Stimulated activated CD4-positive, alpha-beta T cell treated with anti-CD3 and anti-CD28 coated beads, Interleukin-12 subunit alpha, Interleukin-12 subunit beta, amount 100 ng/mL, for 24 hours (primary cell): Measurements from ENCODE around the gene SLC25A13.

ENCODE experiments used
- DNase-seq, 2 experiments: peaks; one replicate each; pipeline ENCODE4 v3.0.0-alpha.2; 2020; ENCODE audit warnings: low read depth in 2 of 2

Gene SLC25A13

DNA sequence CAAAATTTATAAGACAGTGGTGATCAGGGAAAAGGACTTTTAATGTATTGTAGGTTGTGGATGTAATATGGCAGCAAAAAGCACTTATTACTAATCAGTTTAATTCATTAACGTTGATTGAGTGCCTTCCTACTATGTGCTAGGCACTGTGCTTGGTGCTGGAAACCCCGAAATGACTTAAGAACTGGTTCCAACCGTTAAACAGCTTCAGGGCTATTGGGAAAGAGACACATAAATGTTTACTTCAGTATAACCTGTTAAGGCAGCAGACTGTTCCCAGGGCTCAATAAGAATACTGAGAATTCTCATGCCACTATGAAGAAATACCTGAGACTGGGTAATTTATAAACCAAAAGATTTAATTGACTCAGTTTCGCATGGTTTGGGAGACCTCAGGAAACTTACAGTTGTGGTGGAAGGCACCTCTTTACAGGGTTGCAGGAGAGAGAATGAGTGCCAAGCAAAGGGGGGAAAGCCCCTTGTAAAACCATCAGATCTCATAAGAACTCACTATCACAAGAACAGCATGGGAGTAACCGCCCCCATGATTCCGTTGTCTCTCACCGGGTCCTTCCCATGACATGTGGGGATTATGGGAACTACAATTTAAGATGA is 1.1 kb upstream of the SLC25A13 start:
- DNase-seq: no peak

DNA sequence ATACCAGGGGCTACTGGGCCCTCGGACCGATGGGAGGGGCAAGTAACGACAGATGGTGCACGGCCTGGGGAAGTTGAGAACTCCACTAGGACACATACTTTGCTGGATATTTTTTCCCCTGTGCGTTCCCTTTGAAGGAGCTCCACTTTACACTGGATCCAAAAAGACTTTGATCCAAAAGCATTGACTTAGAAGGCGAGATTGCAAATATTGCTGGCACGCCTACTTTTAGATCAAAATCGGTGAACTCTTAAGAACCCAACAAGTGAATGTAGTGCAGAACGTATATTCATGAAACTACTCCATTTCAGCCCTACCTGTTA is 436 bp upstream of the SLC25A13 start:
- DNase-seq: no peak

DNA sequence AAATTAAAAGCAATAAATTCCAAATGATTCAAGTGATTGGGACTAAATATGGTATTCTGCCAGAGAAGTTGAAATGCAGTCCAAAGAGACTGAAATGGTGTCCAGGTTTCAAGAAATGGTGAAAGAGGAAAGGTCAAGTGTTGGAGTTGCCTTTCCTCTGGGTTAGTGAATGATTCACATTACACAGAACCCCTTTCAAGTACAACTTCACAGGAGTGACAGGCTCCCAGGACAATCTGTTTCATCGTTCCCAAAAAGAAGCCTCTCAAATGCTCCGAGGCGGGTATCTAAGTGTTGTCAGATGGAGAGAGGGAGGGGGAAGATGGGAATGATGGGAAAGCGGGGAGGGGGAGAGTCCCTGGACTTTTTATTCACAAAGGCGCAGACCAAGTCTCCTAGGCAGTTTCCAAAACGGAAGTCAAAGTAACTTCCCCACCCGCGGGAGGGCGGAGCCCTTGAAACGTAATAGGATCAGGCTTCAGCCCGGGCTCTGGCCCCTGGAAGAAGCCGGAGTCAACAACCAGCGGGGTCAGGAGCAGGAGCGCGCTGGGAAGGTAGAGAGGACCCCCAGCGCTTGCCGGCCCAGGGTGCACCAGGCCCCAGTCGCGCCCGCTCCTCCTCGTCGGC is 754 bp downstream of the SLC25A13 start:
- DNase-seq: peak; percentile 29 to 62

DNA sequence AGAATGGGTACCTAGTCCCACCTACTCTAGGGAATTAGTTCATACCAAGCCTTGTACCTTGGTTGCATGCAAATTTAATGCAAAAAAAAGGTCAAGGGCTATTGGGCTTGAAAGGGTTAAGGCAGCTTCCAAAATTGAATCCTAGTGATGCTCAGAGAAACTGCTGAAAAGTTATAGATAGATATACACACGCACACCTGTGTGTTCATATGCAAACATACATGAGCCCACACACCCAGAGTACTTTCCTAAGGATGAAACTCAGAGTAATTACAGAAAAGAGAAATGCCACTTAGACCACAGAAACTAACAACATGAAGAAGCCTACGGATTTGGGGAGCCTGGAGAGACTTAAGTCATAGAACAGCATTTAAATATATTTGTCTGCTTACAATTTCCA is 1.5 kb downstream of the SLC25A13 start:
- DNase-seq: no peak

DNA sequence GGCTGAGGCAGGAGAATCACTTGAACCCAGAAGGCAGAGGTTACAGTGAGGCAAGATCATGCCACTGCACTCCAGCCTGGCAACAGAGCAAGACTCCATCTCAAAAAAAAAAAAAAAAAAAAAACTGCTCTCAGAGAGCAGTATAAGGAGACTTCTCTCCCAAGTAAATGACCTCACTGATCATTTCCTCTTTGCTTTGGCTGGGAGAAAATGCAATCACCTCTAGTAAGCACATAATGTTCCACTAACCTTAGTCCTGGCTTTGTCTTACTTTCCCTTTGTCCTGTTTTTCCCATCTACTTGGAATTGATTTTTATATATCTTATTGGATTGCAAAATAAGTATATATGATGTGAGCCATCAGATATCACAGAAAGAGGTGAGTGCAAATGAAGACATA is 2.5 kb downstream of the SLC25A13 start:
- DNase-seq: no peak

DNA sequence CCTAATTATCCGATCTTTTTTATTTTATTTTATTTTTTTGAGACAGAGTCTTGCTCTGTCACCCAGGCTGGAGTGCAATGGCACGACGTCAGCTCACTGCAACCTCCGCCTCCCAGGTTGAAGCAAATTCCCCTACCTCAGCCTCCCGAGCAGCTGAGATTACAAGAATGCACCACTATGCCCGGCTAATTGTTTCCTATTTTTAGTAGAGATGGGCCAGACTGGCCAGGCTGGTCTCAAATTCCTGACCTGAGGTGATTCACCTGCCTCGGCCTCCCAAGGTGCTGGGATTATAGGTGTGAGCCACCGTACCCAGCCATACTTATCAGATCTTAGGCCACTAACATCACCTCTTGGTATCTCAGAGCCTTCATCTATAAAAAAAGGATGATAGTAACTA is 4.9 kb downstream of the SLC25A13 start:
- DNase-seq: no peak

DNA sequence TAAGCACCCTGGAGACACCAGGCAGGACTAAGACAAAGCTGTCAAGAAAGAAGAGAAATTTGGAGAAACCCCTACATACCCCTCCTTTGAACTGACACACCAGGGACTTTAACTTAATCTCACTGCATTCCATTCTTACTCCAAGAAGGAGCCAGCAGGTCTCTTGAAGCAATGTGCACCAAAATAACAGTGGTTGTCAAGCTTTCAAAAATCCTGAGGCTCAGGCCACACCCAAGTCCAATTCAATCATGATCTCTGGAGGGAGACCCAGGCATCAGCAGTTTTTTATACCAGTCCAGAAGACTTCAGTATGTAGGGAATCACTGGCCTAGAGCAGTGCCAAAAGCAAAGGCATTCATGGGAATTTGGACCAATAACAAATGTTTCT is 6.8 kb downstream of the SLC25A13 start:
- no peak for DNase-seq

DNA sequence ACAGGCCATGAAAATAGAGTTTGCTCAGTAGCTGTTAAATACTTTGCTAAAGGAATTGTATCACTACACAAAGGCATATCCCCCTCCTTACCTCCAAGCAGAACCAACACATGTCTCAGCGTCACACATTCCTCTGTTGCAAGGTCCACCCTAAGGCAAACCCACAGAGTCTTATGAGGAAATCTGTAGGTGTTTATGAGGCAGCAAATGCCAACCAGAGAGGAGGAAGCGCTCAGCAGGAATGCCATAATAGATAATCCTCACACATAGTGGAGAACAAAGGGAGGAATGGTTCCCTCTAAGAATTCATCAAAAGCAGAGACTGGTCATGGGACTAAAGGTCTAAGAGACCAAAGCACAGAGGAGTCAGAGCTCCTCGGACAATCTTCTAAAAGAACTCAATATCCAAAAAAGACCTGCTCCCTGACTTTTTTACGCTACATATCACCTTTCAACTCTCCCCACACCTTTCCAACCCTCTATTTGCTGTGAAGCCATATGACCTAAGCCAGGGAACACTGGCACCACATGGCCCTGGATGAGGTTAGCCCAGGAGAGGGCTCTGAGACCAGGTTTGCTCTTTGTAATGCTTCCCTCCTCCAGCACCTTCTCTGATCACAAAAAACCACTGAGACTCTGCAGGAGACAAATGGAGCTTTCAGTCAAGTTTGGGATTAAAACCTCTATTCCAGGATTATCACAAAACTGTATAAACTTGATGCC is 7.3 kb downstream of the SLC25A13 start:
- DNase-seq: no peak

DNA sequence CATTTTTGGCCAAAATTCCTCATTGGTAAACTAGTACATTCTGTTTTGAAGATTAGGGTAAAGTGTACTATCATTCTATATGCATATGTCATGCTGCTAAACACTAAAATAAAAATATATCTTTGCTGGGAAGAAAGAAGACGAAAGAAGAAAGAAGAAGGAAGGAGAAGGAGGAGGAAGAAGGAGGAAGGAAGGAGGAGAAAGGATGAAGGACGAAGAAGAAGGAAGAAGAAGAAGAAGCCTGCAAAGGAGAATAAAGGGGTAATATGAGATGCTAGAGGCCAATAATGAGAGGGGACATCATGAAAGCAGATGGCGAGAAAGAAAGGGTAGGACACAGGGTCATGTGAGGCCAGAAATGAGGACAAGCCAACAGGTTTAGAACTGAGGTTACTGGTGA is 8.0 kb downstream of the SLC25A13 start:
- DNase-seq: no peak

DNA sequence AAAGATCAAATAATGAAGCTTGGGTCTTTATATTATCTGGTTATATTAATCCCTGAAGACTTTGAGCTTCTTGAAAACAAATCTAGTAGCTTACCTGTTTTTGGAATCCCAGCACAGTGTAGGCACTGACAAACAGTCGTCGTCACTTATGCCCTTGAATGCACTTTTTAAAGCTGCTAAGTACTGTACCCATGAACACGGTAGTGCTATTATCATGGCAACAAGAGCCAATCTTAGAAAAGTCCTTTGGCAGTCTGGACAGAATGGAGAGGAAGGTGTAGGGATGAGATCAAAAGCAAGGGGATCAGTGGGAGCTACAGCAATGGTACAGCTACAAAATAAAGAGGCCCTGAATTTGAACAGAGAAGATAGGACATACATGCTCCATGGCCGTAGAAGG is 9.4 kb downstream of the SLC25A13 start:
- DNase-seq: no peak

DNA sequence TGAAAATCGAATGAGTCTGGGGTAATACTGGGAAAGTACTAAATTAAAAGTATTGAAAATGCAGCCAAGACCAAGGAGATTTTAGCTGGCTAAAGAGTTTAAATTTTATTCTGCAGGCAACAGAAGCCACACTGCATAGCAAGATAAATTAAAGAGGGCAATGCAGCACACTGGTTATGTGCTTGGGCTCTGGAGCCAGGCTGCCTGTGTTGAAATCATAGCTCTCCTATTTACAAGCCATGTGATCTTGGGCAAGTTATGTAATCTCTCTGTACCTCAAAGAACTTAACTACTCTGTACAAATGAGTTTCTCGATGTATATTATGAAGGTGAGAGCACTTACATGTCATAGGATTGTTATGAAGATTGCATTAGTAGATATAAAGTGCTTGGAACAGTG is 9.9 kb downstream of the SLC25A13 start:
- DNase-seq: no peak

DNA sequence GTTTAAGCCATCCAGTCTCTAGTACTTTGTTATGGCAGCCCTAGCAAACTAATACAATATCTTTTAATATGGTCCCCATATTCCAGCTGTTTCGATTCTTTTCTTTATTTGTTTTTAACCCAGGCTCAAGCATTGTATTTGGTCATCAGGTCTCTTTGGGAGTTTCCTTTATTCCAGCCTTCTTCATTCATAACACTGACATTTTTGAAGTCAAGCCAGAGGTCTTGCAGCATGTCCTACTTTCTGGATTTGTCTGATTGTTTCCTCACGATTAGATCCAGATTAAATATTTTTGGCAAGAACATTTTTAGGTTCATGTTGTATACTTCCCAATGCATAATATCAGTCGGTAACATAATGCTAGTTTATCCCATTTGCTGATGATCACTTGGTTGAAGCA is 11.8 kb downstream of the SLC25A13 start:
- DNase-seq: no peak

DNA sequence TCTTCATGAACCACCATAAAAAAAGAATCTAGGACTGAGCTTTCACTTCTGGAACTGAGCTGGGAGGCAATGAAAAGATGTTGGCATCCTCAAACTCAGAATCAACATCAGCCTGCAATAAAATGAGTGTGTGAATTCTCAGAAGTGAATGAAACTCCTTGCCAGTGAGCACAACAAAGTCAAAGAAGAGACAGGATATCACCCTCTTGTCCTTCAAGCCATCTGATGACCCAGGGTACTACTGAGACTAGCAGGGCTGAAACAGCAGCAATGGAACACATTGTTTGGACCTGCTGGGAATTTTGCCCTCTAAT is 13.0 kb downstream of the SLC25A13 start:
- no peak for DNase-seq

DNA sequence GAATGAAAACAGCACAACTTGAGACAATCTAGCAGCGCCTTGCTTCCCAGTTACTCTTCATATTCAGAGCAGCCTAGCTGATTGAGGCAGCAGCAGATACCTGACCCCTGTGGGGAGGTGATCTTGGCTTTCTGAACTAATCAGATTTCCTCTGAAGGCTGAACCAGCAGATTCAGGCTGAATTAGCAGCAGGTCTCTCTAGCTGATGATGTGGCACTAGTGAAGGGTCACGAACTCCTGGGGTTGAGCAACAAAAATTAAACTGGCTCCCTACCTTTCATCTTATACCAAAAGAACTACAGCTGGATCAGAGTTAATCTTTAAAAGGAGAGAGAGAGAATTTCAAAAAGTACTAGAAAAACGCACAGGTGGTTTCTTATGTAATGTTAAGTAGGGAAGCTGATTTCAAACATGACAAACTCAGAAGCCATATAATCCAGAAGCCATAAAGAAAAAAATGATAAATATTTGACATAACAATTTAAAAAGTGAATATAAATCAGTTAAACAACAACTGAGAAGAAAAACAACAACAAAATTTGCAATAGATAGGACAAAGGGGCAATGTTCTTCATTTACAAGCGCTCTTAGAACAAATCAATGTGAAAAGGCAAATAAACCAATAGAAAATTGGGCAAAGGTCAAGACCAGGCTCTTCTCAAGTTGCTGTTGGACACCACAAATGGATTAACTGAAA is 13.5 kb downstream of the SLC25A13 start:
- DNase-seq: no peak

DNA sequence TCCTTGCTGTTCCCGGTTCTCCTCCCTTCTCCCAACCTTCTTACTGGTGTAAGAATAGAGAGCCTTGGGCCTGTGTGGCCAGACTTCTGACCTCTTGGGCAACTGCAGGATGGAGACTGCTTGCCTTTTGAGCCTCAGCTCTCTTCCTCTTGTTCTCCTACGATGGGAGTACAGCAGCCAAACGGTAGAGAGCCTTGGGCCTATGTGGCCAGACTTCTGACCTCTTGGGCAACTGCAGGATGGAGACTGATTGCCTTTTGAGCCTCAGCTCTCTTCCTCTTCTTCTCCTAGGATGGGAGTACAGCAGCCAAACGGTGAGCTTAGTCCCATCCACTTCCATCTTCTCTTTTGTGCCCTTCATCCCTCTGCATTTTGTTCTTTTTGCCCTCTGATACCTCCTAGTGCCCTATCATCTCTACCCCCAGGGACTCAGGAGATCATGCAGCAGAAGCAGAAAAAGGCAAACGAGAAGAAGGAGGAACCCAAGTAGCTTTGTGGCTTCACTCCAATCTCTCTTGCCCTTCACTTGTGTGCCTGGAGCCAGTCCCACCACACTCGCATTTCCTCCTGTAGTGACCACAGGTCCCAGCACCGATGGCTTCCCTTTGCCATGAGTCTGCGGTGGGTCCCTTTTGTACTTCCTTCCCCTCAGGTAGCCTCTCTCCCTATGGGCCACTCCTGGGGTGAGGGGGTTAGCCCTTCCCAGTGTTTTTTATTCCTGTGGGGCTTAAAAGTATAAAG is 15.3 kb downstream of the SLC25A13 start:
- DNase-seq: no peak

DNA sequence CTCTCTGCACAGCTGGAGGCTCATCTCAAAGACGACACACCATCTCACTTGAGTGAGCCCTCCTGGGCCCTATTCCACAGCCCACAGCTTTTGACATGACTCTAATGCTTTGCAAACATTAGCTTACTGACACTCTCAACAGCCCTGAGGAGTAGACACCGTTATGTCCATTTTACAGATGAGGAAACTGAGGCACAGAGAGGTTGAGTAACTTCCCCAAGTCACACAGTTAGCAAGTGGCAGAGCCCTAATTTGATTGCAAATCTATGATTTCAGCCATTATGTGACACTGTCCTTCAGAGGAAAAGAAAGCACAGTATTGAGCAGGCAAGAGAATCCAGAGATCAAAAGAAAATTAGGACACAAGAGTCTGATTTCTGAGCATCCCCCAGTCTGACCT is 16.0 kb downstream of the SLC25A13 start:
- no peak for DNase-seq

DNA sequence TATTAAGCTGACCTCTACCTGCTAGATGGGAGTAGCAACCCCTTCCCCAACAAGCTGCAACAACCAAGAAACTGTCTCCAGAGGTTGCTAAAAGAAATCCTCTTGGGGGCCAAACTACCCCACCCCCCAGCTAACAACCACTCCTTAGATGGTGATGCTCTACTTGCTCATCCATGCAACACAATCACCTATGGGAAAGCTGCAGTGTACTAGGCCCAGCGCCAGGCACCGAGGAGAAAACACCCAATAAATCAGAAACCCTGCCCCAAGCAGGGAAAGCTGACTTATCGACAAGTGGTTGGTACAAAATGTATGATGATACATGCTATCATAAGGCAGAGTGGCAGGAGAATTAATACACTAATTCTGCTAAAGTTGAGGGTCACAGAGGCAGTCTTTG is 17.3 kb downstream of the SLC25A13 start:
- DNase-seq: no peak

DNA sequence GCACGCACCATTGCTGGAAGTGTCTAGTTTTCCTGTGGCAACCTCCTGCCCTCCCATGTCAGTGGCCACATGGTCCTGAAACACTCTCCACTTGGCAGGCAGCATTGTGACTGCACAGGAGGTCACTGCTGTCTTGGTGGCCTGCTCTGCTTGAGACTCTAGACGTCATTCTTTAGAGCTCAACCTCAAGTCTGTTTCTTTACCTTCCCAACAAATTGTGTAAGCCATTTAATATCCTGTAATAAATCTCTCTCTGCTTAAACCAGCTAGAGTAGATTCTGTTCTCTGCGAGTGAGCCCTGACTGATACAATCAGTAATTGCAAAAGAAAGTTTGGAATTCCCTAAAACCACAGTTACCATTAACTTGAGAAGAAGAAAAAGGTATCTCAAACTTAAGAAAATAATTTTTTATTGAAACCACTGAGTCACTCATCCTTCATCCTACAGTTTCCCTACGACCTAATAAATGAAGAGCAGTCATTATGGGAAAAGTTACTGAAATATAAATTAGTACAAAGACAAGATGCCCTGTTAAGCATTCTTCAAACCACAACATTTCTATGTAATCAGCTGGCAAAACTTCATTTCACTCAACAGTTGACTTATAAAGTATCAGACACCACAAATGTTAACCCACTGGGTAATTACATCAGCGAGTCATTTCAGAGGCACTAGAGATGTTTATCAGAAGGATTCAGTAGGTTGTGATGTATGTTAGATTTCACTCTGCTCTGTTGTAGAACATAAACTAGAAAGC is 18.0 kb downstream of the SLC25A13 start:
- no peak for DNase-seq

DNA sequence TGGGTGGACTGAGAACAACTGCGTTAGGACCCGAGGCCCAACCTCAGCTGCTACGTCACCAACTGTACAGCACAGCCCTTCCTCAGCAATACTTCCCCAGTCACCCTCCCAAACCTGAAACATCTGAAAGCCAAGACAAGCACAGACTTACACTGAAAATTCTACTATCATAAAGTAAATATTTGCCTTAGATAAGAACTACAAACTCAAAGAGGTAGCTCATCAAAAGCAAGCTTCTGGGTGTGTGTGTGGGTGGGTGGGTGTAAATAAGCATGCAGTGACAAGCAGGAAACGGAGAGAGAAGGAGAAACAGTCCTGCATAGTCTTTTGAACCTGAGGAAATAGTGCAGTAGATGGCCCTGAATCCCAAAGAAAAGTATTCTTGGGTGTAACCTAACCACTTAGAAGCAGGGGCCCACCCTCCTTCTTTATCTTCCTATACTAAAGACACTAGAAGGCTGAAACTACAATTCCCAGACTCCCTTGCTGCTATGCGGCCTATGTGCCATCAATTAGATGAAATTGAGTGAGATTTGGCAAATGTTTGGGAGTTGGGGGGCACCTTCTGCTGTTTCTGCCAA is 18.7 kb downstream of the SLC25A13 start:
- DNase-seq: no peak

DNA sequence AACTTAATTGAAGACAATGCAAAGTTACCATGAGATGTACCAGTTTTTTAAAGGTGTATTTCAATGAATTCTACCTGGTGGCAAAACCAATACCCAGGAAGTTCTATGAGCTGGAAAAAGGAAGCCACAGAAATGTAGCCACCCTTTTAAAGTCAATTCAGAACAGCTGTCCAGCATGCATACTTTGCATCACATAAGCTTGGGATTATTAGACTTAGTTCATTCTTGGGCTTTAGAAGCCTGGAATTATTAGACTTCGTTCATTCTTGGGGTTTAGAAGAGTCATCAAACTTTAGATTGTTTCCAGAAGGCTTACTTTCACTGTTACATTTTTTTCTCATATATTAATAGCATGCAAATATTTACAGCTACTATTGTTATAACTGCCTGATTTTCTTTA is 20.9 kb downstream of the SLC25A13 start:
- no peak for DNase-seq

DNA sequence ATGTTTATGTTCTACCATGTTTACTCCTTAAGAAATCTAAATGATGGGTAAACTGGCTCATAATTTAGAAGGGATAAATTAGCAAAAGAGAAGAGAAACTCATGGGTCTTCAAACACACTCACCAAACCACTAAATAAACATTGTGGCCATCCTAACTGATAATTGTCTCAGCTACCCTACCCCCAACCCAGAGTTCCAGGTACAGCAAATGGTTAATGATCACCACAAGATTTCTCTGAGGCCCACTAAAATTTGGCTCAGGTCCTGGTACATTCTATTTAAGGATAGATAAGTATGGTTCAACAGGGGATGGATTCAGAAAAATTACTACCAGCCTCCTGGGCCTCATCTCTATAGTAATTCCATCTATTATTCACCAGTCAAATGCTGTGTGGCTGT is 21.4 kb downstream of the SLC25A13 start:
- no peak for DNase-seq
